Gastroesophageal sphincter (tissue), 4 donors: ENCODE data around the gene TNFAIP2. TPM values are rescaled to one million over a fixed set of nuclear protein-coding genes. Genes with fewer than 3 reads are reported as not detected.

Experiments
- ATAC-seq: fragments of 150-250 bp; one replicate; pipeline ENCODE4 v1.9.1; 2016; ENCODE audit warnings: mild to moderate bottlenecking, moderate library complexity
- H3K27ac ChIP-seq, 4 donors: fragments of 200-600 bp; sonication (generic) in 3 of 4; 1 replicate in 3 of 4; 2 replicates in 1 of 4; pipeline ENCODE4 v1.5.1; 2016 to 2019
- H3K27me3 ChIP-seq: fragments of 200-600 bp; sonication (generic); one replicate; pipeline ENCODE4 v1.5.1; 2019
- H3K36me3 ChIP-seq, 2 donors: fragments of 200-600 bp; sonication (generic); one replicate each; pipeline ENCODE4 v1.5.1; 2019; ENCODE audit warnings: control low read depth in 1 of 2
- H3K4me1 ChIP-seq, 3 donors: fragments of 200-600 bp; sonication (generic); 1 replicate in 2 of 3; 2 replicates in 1 of 3; pipeline ENCODE4 v1.5.1; 2016 to 2019; ENCODE audit warnings: control low read depth in 2 of 3
- H3K4me3 ChIP-seq, 2 donors: fragments of 200-600 bp; sonication (generic); one replicate each; pipeline ENCODE4 v1.5.1; 2019; ENCODE audit warnings: mild to moderate bottlenecking in 1 of 2, moderate library complexity in 1 of 2
- H3K9me3 ChIP-seq, 3 donors: fragments of 200-600 bp; sonication (generic); one replicate each; pipeline ENCODE4 v1.5.1; 2017 to 2019; ENCODE audit warnings: control low read depth in 2 of 3
- CTCF ChIP-seq, 4 experiments: fragments of 200-600 bp in 2 of 4; fragments of 450-650 bp in 2 of 4; sonication (generic) in 1 of 4; IDR thresholded peaks; one replicate each; pipeline ENCODE4 v1.5.1; 2017 to 2019; ENCODE audit warnings: antibody characterized with exemption in 4 of 4, mild to moderate bottlenecking in 2 of 4, moderate library complexity in 2 of 4
- EP300 ChIP-seq: sonication (generic); formaldehyde crosslinking; IDR thresholded peaks from one replicate; pipeline ENCODE4 v1.6.1; 2017; ENCODE audit warnings: antibody characterized with exemption, mild to moderate bottlenecking
- POLR2A ChIP-seq, 2 donors: fragments of 450-650 bp; IDR thresholded peaks; one replicate each; pipeline ENCODE4 v1.6.1; 2017; ENCODE audit warnings: antibody characterized with exemption in 2 of 2, mild to moderate bottlenecking in 2 of 2, moderate library complexity in 1 of 2
- POLR2AphosphoS5 ChIP-seq: sonication (generic); formaldehyde crosslinking; IDR thresholded peaks from one replicate; pipeline ENCODE4 v1.6.1; 2017; ENCODE audit warnings: antibody characterized with exemption
- WGBS, 2 donors: methylation state at CpG; one replicate each; pipeline ENCODE4 v1.1.5; 2018; ENCODE audit warnings: low coverage in 1 of 2; 5-methylcytosine and 5-hydroxymethylcytosine counted together
- total RNA-seq, 4 donors: library from RNA; depleted of rRNA; stranded (reverse); fragments of >200 nt; gene quantifications; one replicate each; pipeline ENCODE4 v1.1.0, GENCODE V29; 2016

The TNFAIP2 gene
- total RNA-seq, 4 donors from 2014 or later = 51.6 to 61.9 (median 59.1) TPM

- H3K27ac ChIP-seq = no peak overlapping the region
- H3K27me3 ChIP-seq = peaks cover 75% of the 10 kb centered on the region
- no peak for TF ChIP-seq POLR2A (IDR thresholded peaks at IDR 0.05)
- TF ChIP-seq POLR2AphosphoS5 = no peak
- no peak for TF ChIP-seq CTCF (IDR thresholded peaks at IDR 0.05)
- no peak for TF ChIP-seq EP300
- H3K36me3 ChIP-seq = no peaks in the 10 kb centered on the region
- H3K9me3 ChIP-seq = no peaks in the 10 kb centered on the region
- peaks cover 0 to 19% (median 12%) of the 10 kb centered on the region in 3 donors for H3K4me1 ChIP-seq
- ATAC-seq = no peak
- no peak overlapping the region for H3K4me3 ChIP-seq
- WGBS, 2 donors = 86% methylated on average over 4 of the region's 5 CpGs; no CpG with 5 or more reads in 1 of the 2 donors
These were observed 19.6 kb downstream of the TNFAIP2 start for GRCh38 chr14:103142721-103143302.

GRCh38 chr14:103143506-103143905 is 20.2 kb downstream of the TNFAIP2 start:
- Histone ChIP-seq H3K9me3 (no peaks in the 10 kb centered on the region), H3K27ac (no peak overlapping the region), H3K36me3 (no peaks in the 10 kb centered on the region), H3K4me1 (peaks cover 0 to 12% (median 9%) of the 10 kb centered on the region in 3 donors), H3K27me3 (peaks cover 72% of the 10 kb centered on the region), H3K4me3 (no peak overlapping the region)
- 70 to 89% methylated on average over 6 of the region's 6 CpGs for WGBS, 2 donors
- TF ChIP-seq POLR2AphosphoS5 = no peak
- no peak for TF ChIP-seq EP300
- TF ChIP-seq CTCF (IDR thresholded peaks at IDR 0.05) = no peak
- no peak for TF ChIP-seq POLR2A (IDR thresholded peaks at IDR 0.05)
- ATAC-seq = no peak

GRCh38 chr14:103144085-103144484 is 20.8 kb downstream of the TNFAIP2 start:
- no peak for ATAC-seq
- H3K36me3 ChIP-seq = no peaks in the 10 kb centered on the region
- H3K4me1 ChIP-seq = peaks cover 0 to 7% (median 4%) of the 10 kb centered on the region in 3 donors
- H3K9me3 ChIP-seq = no peaks in the 10 kb centered on the region
- peaks cover 66% of the 10 kb centered on the region for H3K27me3 ChIP-seq
- no peak for TF ChIP-seq POLR2AphosphoS5
- TF ChIP-seq EP300 = no peak
- no peak for TF ChIP-seq CTCF (IDR thresholded peaks at IDR 0.05)
- no peak for TF ChIP-seq POLR2A (IDR thresholded peaks at IDR 0.05)
- no peak overlapping the region for H3K27ac ChIP-seq
- WGBS, 2 donors = 75 to 80% methylated on average over 4 of the region's 4 CpGs
- no peak overlapping the region for H3K4me3 ChIP-seq

GRCh38 chr14:103146141-103146709 is 23.0 kb downstream of the TNFAIP2 start:
- ATAC-seq = no peak
- H3K27me3 ChIP-seq = peaks cover 52% of the 10 kb centered on the region

More at GRCh38 chr14:103146141-103146709, 23.0 kb downstream of the TNFAIP2 start:
- Histone ChIP-seq H3K36me3 (no peaks in the 10 kb centered on the region), H3K27ac (no peak overlapping the region), H3K9me3 (no peaks in the 10 kb centered on the region), H3K4me3 (no peak overlapping the region), H3K4me1 (no peaks in the 10 kb centered on the region)
- 81 to 94% methylated on average over 3 to 6 of the region's 19 CpGs for WGBS, 2 donors
- no peak for TF ChIP-seq EP300
- TF ChIP-seq POLR2A (IDR thresholded peaks at IDR 0.05) = no peak
- TF ChIP-seq POLR2AphosphoS5 = no peak
- TF ChIP-seq CTCF (IDR thresholded peaks at IDR 0.05) = no peak
